Activated T-helper 1 cell treated with anti-CD3 and anti-CD28 coated beads, Interleukin-2, amount 50 U/mL, for 16 hours (primary cell): Measurements from ENCODE around the gene RPL28.

Source experiments
- DNase-seq, 2 donors: peaks; one replicate each; pipeline ENCODE4 v3.0.0-alpha.2; 2020; ENCODE audit warnings: low read depth in 1 of 2, low spot score in 1 of 2

RPL28 gene

DNA sequence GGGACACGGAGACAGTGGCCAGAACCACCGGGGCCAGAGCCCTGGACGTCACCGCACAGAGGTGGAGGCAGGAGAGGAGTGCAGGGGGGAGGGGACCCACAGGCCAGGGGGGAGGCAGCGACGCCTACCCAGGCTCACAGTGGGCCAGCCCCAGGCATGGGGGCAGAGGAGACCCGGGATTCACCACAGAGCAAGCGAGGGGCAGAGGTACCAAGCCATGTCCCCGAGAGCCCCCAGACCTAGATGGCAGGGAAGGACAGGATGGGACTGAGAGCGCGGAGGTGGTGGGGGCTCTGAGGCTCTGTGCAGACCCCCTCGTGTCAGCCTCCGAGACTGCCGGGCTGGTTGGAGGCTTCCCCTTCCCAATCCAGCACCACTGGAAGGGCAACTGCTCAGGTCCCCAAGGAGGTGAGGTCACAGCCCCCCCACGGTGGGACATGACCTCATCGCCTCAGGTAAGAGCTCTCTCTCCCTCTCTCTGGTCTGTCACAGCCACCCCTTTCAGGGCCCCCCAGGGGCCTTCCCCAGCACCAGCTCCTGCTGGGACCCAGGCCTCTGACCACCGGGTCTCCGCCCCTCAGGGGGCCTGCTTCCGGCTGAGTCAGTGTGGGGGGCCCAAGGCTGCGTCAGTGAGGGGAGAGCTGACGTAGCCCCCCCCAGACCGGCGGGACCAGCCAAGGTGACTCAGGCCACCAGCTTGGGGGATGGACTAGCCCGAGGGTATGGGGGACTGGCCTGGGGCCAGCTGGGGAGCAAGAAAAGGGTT lies 13.2 kb upstream of the RPL28 start:
- DNase-seq: no peak

DNA sequence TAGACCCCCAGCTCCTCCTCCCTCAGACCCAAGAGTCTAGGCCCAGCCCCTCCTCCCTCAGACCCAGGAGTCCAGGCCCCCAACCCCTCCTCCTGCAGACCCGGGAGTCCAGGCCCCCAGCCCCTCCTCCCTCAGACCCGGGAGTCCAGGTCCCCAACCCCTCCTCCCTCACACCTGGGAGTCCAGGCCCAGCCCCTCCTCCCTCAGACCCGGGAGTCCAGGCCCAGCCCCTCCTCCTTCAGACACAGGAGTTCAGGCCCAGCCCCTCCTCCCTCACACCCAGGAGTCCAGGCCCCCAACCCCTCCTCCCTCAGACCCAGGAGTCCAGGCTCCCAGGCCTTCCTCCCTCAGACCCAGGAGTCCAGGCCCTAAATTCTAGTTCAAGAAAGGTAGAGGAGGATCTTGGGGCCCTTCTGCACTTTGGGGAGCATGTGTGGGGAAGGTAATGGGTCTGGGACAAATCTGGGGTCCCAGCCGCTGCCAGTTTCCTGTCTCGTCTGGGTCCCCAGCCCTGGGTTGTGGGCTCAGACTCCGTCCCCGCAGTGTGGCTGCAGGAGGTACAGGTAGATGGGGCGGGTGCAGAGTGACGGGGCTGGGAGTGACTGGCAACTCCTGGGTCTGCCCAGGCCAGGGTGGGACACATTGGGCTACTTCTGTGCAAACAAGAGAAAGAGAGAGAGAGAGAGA lies 12.3 kb upstream of the RPL28 start:
- no peak for DNase-seq

DNA sequence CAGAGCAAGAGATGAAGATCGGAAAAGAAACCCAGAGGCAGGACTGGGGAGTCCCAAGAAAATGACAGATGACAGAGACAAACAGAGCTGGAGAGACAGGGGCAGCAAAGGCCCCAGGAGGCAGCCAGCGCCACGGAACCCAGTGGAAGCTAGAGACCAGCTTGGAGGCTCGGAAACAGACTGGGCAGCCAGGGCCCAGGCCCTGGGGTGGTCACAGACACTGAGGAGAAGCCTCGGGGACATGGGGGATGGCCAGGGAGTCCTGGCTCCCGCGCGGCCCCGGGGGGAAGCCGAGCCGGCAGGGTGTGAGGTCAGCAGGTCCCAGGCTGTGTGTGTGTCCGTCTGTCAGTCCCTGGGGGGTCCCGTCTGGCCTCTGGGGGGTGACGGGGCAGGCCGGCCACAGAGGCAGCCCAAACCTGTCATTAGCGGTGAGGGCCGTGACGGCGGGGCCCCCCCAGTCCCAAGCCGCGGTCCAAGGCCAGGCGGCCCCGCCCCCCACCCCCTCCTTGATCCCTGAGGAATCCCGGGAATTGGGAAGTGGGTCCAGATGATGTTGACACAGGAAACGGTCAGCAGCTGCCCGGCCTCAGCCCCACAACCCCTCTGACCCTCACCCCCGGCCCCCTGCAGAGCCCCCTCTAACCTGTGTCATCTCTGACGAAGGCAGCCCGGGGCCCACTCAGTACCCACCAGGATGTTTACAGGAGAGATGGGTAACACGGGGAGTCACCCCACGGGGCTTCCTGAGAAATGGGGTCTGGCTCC lies 11.6 kb upstream of the RPL28 start:
- no peak for DNase-seq

DNA sequence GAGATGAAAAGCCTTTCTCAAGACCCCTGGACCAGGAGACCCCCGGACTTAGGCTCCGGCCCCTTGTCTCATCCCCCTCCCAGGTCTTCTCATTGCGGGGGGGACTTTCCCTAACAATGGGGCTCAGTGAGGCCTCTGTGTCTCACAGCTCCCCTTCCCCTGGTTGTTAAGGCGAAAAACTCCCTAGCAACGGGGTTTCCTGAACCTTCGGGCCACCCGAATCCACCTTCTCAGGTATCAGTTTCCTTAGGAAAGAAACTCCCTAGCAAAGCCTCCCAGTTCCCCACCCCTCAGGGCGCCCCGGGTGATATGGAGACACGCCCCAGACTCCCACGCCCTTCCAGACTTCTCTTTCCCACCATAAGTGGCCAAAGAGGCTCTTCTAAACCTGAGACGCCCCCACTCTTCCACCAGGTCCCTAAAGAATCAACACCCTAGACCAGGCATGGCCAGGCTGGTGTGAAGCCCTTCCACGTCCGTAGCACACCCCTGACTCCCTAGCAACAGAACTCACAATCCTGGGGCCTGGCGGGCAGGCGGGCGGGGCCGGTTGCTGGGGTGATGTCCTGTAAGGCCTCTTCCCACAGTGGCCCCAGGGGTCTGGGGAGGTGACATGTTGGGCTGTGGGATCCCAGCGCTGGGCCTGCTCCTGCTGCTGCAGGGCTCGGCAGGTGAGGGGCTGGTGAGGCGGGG lies 9.3 kb upstream of the RPL28 start, which contains the start of gene TMEM190:
Gene TMEM190 (plus strand): TSS at position 586 of the 693 bp plus-strand sequence. CDS start 28 bp downstream, at position 614.
- DNase-seq: no peak

DNA sequence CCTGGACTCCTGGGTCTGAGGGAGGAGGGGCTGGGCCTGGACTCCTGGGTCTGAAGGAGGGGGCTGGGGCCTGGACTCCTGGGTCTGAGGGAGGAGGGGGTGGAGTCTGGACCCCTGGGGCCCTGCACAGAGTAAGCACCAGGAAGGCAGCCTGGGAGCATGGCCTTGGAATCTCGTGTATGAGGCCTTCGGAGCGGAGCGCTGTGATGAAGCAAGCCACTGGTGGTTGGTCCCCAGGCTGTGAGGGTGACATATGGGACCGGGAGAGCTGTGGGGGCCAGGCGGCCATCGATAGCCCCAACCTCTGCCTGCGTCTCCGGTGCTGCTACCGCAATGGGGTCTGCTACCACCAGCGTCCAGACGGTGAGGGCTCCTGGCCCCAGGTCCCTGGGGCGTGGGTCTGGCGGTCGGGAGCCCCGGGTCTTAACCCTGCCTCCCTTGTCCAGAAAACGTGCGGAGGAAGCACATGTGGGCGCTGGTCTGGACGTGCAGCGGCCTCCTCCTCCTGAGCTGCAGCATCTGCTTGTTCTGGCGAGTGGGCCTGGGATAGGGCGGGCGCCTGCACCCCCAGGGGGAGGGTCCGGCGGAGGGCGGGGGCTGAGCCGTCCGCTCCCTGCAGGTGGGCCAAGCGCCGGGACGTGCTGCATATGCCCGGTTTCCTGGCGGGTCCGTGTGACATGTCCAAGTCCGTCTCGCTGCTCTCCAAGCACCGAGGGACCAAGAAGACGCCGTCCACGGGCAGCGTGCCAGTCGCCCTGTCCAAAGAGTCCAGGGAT lies 8.2 kb upstream of the RPL28 start:
- DNase-seq: no peak

DNA sequence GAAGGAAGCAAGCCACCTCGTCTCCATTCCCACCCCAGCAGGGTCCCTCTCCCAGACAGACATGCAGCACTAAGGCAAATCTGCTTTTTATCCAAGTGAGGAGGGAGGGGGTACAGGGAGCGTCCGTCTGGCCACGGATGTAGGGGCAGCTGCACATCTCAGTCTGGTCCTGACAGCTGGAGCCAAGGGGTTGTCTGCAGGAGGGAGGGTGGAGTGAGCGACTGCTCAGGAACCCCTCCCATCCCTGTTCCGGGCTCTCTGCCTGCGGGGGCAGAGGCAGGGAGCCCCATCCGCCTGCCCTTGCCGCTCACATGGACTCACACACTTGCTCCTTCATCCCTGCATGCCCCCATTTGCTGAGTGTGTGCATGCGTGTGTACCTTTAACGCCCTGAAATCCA lies 6.6 kb upstream of the RPL28 start:
- no peak for DNase-seq

DNA sequence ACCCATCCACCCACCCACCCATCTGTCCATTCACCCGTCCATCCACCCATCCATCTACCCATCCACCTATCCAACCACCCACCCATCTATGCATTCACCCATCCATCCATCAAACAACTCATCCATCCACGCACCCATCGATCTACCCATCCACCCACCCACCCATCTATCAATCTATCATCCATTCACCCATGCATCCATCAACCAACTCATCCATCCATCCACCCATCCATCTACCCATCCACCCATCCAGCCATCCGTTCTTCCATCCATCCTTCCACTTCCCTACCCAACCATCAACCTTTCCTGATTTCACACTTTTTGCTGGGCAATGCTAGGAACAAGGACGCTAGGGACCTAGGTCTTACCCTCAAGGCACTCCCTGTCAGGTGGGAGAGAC lies 3.7 kb upstream of the RPL28 start:
- DNase-seq: no peak

DNA sequence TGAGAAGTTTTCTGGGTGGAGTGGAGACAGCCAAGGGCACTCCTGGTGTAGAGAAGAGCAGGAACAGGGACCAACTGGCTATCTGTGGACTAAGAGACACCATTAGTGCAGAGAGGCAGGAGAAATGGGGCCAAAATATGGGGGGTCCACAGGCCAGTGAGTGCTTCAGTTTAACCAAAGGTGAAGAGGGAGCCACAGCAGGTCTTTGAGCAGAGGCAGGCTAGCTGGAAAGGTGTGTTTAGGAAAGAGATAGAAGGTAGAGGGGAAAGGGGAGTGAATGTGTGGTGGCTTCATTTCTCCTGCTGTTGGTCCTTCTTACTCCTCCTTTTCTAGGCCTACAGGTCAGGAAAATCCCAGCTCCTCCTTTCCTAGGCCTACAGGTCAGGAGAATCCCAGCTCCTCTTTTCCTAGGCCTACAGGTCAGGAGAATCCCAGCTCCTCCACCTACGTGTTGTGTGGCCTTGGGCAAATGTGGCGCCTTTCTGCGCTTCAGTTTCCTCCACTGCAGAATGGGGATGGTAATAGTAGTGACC lies 3.1 kb upstream of the RPL28 start:
- DNase-seq: no peak

DNA sequence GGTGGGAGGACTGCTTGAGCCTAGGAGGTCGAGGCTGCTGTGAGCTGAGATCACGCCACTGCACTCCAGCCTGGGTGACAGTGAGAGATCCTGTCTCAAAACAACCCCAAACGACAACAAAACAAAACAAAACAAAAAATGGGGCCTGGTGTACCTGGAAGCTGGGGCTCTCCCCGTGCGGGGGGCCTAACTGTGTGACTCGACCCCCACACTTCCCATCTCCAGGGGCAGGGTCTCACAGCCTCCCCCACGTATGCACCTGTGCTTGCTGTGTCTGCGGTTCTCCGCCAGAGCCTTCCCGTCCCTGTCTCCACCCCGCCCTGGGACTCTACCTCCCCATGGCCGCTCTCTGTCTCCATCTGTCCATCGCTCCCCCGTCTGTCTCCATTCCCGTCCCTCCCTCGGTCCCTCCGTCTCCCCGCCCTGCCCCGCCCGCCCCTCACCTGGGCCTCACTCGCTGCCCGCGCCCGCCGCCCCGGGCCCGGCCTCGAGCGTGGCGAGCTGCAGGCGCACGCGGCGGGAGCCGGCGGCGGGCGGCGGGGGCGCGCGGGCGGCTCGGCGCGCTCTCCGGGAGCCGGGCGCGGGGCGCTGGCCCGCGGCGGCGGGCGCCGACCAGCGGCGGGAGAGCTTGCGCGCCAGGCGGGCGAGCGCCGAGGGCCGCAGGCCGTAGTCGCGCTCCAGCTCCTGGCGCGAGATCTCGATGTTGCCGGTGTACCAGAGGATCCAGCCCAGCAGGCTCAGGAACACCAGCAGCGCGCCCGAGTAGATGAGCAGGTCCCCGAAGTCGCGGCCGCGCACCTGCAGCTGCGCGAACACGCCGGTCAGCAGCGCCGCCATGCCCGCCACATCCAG lies 2.2 kb upstream of the RPL28 start:
- DNase-seq: no peak

DNA sequence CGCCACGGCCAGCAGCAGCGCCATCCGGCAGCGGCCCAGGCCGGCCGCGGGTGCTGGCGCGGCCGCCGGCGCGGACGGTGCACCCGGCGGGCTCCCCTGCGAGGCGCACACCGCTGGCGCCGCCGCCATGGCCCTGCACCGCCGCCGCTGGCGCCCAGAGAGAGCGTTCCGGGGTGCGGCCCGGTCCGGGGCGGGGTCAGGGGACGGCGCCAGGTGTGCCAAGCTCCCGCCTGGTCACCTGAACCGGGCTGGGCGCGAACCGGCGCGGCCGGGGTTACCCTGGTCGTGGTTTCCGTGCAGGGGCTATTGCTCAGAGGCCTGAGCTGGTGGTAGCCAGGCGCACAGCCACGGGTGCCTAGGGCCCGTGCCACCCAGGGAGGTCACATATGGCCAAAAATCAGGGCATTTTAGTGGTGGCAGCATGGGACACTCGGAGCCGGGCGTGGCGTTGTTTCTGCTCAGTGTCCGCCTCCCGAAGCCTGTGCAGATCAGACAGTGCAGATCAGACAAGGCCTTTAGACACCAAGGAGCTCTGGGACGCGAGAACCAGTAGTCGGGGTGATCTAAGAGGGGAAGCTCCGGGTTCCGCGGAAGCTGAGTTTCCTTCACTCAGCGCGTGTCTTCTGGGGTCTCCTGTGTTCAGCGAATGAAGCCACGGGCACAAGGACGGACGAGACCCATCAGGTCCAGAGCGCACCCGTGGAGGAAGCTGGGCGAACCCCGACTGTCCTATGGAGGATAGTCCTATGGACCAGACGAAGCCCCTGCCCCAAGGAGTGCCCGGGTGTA lies 1.4 kb upstream of the RPL28 start, which contains the start of gene TMEM238:
Gene TMEM238 (minus strand): TSS at position 162 of the 789 bp plus-strand sequence. CDS start 33 bp downstream, at position 129.
- DNase-seq: peak in 1 of 2 donors; percentile 20

DNA sequence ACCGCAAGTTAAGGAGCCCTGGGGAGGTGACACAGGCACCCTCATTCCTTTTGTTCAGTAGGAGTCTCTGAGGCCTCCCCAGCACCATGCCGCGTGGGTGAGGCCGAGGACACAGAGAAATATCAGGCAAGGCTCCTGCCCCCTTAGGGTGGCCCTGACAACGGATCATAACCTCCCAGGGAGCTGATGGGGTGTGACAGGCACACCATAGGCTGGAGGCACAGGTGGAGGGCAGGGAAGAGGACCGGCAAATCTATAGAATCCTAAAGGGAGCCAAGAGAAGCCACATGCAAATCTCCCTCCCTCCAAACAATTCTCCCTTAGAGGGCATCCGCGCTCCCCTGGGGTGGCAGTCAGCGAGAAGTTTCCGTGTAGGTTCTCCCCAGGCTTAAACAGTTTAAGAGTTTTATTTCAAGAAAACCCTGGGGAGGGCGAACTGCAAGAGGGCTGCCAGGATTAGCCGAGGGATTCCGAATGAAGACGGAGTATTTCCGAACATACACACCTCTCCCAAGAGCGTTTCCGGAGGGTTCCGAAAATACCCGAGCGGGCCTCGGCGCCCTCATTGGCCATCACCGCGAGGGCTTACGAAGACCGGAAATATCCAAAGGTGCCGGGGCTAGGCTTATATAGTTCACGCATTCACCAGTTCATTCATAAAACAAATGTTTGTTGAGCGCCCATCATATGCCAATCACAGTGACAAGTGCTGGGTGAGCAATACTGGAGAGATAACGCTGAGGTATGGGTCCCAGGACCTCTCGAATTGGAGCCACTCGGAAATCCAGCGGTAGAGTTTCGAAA lies 610 bp upstream of the RPL28 start:
- peak; percentile 85 to 88 for DNase-seq

DNA sequence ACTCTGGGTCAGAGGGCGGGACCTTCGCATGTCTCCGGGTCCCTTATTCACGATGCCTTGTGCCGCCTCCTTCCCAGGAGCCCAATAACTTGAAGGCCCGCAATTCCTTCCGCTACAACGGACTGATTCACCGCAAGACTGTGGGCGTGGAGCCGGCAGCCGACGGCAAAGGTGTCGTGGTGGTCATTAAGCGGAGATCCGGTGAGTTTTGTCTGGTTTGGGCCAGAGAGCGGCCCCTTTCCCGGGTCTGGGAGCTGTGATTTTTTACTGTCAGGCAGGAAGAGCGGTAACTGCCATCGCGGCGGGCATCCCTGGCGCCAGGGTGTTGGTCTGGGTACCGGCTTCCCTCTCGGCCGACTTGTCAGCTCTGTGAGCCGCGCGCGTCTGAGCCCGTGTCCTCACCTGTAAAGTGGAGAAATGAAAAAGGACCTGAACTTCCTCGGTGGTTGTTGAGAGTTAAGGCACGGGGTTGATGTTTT lies 800 bp downstream of the RPL28 start:
- no peak for DNase-seq

DNA sequence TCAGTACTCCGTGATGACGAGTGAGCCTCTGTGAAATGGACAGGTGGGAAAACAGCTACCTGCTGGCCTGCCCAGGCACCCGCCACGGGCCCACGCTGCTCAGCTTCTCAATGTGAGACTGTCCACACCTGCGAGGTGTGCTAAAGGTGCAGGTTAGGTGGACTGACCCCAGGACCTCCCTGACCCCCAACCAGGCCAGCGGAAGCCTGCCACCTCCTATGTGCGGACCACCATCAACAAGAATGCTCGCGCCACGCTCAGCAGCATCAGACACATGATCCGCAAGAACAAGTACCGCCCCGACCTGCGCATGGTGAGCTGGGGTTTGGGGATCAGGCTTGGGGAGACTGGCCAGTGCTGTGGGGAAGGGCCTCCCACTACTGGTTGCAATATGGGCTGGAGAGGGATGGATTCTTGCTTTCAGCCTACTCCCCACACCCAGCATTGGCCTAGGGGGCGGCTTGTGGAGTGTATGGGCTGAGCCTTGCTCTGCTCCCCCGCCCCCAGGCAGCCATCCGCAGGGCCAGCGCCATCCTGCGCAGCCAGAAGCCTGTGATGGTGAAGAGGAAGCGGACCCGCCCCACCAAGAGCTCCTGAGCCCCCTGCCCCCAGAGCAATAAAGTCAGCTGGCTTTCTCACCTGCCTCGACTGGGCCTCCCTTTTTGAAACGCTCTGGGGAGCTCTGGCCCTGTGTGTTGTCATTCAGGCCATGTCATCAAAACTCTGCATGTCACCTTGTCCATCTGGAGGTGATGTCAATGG lies 2.2 kb downstream of the RPL28 start:
- no peak for DNase-seq

DNA sequence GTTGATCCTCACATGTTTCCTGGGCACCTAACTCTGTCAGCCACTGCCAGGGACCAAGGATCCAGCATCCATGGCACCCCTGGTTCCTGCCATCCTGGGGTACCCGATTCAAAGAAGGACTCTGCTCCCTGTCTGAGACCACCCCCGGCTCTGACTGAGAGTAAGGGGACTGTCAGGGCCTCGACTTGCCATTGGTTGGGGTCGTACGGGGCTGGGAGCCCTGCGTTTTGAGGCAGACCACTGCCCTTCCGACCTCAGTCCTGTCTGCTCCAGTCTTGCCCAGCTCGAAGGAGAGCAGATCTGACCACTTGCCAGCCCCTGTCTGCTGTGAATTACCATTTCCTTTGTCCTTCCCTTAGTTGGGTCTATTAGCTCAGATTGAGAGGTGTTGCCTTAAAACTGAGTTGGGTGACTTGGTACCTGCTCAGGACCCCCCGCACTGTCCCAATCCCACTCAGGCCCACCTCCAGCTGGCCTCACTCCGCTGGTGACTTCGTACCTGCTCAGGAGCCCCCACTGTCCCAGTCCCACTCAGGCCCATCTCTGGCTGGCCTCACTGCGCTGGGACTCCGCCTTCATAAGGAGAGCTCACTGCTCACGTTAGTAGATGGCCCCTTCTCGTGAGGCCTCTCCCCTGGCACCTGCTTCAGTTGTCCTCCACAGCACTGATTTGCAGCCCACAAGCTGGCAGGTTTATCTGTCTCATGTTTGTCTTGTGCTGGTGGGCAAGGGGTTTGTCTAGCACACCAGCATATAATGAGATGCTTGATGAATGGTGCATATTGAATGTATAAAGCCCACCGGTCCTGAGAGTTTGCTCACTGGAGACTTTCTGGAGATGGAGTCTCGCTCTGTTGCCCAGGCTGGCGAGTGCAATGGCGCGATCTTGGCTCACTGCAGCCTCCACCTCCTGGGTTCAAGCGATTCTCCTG lies 3.9 kb downstream of the RPL28 start:
- no peak for DNase-seq

DNA sequence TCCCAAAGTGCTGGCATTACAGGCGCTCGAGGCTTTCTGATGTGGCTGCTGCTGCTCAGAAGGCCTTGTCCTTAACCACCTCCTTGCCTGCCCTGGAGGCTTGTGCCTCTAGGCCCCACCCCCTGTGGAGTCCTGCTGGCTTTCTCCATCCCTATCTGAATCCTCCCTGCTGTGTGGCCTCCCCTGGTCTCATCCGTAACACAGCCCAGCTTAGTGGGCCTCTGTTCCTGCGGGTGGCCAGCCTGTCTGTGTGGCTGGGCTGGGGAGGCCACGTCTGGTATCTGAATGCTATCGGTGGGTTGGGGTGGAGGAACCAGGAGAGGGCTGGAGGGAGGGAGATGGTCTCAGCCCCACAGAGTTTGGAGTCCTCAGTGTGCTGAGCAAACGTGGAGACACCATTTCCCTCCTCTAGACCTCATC lies 4.7 kb downstream of the RPL28 start:
- no peak for DNase-seq
